Naive thymus-derived CD8-positive, alpha-beta T cell (primary cell): Measurements from ENCODE around the gene DIP2C. TPM values are rescaled to one million over a fixed set of nuclear protein-coding genes. Genes with fewer than 3 reads are reported as not detected.
"Not testable (repeated sequence)": the region's sequence is repeated elsewhere in the genome, so short reads cannot be mapped to it uniquely, and the experiment has no call there.

Experiments used
- ATAC-seq, 2 donors: fragments of 150-1000 bp; cut with Tn5 transposase in 1 of 2; sonication (Bioruptor Pico), chemical (Tn5 transposase) in 1 of 2; 1 replicate in 1 of 2; 2 replicates in 1 of 2; pipeline ENCODE4 v1.10.0; 2021; ENCODE audit warnings: mild to moderate bottlenecking in 2 of 2, moderate library complexity in 2 of 2
- POLR2A ChIA-PET: fragments of 350-600 bp; sonication (Branson Sonifier 250); formaldehyde crosslinking; loops from one replicate; lab custom pipeline; 2021; ENCODE audit warnings: antibody characterized with exemption; lab: Charles Lee
- DNase-seq, 10 donors: peaks; one replicate each; pipeline versions ENCODE4 v3.0.0 to v3.0.0-alpha.2; 2020 to 2022
- H3K27ac Mint-ChIP-seq, 10 donors: one replicate each; pipeline ENCODE4 v1.8.0; 2020 to 2022; ENCODE audit warnings: mild to moderate bottlenecking in 10 of 10, mixed read lengths in 10 of 10, moderate library complexity in 4 of 10, inconsistent platforms in 1 of 10
- H3K27me3 Mint-ChIP-seq, 5 donors: one replicate each; pipeline ENCODE4 v1.8.0; 2021 to 2022; ENCODE audit warnings: mixed read lengths in 5 of 5
- H3K36me3 Mint-ChIP-seq, 3 donors: one replicate each; pipeline ENCODE4 v1.8.0; 2020 to 2022; ENCODE audit warnings: mixed read lengths in 3 of 3, mild to moderate bottlenecking in 2 of 3, inconsistent platforms in 1 of 3
- H3K4me1 Mint-ChIP-seq, 4 donors: one replicate each; pipeline ENCODE4 v1.8.0; 2021 to 2022; ENCODE audit warnings: mixed read lengths in 4 of 4
- H3K4me3 Mint-ChIP-seq, 10 donors: one replicate each; pipeline ENCODE4 v1.8.0; 2020 to 2022; ENCODE audit warnings: mild to moderate bottlenecking in 10 of 10, mixed read lengths in 10 of 10, moderate library complexity in 6 of 10, inconsistent platforms in 1 of 10
- H3K9me3 Mint-ChIP-seq, 9 donors: one replicate each; pipeline ENCODE4 v1.8.0; 2020 to 2022; ENCODE audit warnings: mixed read lengths in 9 of 9, mild to moderate bottlenecking in 3 of 9, inconsistent platforms in 1 of 9, moderate library complexity in 1 of 9
- polyA plus RNA-seq, 3 donors: library from polyadenylated mRNA; unstranded; fragments of 300-500 nt; fragmentation: Illumina TruSeq; gene quantifications; one replicate each; pipeline ENCODE4 v1.2.3, GENCODE V29; 2021
- total RNA-seq, 8 experiments: library from RNA in 2 of 8; stranded (reverse) in 2 of 8; gene quantifications; one replicate each; pipeline ENCODE4 v1.2.3 and lab custom pipeline; 2021 to 2026

DIP2C gene
- total and polyA plus RNA-seq, 5 experiments from 2014 or later, result 0.32 to 3.9 (median 1.2) TPM

DNA sequence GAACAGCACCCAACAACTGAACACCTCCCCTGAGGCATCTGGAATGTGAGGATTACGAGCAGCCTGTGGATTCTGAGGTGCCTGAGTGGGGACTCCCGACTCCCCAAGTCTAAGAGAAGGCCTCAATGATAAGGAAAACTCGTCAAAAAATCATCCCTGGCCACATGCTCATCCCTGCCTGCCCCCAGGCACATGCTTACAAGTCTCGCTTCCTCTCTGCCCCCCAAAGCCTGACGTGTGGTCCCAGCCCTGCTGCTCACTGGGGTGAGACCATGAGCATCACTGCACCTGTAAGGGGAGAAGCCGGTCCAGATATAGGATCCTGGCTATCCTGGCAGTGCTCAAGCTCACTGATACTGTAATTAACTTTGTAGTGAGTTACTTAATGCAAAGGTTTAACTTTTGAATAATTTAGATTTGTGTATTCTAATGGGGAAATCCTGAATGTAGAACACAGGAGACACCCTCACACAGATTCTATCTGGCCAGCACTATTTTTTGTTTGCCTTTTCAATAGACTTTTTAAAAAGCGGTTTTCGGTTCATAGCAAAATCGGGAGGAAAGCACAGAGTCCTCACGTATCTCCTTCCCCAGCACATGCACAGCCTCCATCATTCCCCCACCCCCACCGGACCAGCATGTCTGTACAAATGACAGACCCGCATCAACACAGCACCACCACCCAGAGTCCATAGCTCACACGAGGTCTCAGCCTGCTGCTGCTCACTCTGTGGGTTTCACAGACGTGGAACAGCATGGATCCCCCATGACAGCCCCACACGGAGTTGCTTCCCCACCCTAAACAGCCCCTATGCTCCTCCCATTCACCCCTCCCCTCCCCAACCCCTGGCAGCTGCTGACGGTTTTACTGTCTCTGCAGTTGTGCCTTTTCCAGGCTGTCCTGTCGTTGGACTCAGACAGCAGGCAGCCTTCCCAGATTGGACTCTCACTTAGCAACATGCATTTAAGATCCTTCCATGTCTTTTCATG is 167.9 kb downstream of the DIP2C start:
- H3K4me3 Mint-ChIP-seq, result no peak overlapping the region
- no peak for ATAC-seq
- H3K9me3 Mint-ChIP-seq, result no peaks in the 10 kb centered on the region
- DNase-seq, result no peak
- H3K27me3 Mint-ChIP-seq, result peaks cover 4 to 18% (median 12%) of the 10 kb centered on the region in 5 donors
- H3K27ac Mint-ChIP-seq, result no peak overlapping the region
- no peaks in the 10 kb centered on the region for H3K36me3 Mint-ChIP-seq
- POLR2A ChIA-PET, result no interaction called here
- H3K4me1 Mint-ChIP-seq, result no peaks in the 10 kb centered on the region

DNA sequence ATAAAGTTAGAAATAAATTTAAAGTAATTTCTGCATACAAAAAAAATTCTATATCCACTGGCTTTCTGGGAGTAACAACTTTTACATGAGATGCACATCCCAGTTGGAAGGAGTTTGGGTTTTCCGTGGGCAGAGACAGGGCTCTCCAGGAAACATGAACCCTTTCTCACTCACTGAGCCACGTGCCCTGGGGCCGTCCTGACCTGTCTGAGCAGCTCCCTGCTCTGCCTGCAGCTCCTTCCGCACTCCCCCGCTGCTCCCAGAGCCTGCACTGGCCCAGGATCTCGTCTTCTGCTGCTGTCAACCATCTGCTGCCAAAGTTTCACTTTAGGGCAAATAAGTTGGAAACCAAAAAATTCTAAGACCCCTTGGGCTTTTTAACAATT is 169.1 kb downstream of the DIP2C start:
- H3K4me3 Mint-ChIP-seq, result no peak overlapping the region
- H3K4me1 Mint-ChIP-seq, result no peaks in the 10 kb centered on the region
- H3K9me3 Mint-ChIP-seq, result no peaks in the 10 kb centered on the region
- H3K27ac Mint-ChIP-seq, result no peak overlapping the region
- no peak for ATAC-seq
- H3K36me3 Mint-ChIP-seq, result no peaks in the 10 kb centered on the region
- POLR2A ChIA-PET, result no interaction called here
- H3K27me3 Mint-ChIP-seq, result peaks cover 4 to 18% (median 11%) of the 10 kb centered on the region in 5 donors
- no peak for DNase-seq

DNA sequence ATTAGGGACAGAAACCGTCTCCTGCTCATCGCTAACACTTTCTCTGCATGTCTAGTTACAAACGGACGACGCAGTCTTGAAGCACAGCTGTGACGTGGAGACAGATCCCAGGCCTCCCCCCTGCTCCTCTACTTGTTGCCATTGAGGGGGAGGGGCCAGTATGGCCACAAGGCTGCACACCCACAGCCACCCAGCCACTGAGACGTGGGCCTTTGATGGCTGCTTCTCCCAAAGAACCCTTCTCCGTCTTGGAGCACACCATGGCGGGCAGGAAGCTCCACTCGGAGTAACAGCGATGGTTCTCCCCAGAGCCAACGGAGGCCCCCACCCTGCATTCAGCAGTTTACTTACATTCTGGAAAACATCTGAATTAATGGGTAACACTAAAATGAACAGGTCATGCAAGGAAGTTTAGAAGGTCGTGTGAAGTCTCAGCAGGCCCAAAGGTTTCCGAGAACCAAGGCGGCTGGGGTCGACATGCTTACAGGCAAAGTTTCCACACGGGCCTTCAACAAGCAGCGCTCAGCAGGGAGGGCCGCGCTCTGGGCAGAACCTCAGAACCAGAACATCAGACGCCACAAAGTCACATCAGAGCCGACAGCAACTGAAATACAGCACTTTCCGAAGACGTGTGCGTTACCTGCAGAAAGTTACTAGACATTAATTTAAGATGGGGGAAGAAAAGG is 169.6 kb downstream of the DIP2C start:
- no peaks in the 10 kb centered on the region for H3K4me1 Mint-ChIP-seq
- no peak for DNase-seq
- peaks cover 4 to 18% (median 9%) of the 10 kb centered on the region in 5 donors for H3K27me3 Mint-ChIP-seq
- H3K27ac Mint-ChIP-seq, result no peak overlapping the region
- no peaks in the 10 kb centered on the region for H3K9me3 Mint-ChIP-seq
- ATAC-seq, result no peak
- H3K4me3 Mint-ChIP-seq, result no peak overlapping the region
- H3K36me3 Mint-ChIP-seq, result no peaks in the 10 kb centered on the region
- POLR2A ChIA-PET, result no interaction called here

DNA sequence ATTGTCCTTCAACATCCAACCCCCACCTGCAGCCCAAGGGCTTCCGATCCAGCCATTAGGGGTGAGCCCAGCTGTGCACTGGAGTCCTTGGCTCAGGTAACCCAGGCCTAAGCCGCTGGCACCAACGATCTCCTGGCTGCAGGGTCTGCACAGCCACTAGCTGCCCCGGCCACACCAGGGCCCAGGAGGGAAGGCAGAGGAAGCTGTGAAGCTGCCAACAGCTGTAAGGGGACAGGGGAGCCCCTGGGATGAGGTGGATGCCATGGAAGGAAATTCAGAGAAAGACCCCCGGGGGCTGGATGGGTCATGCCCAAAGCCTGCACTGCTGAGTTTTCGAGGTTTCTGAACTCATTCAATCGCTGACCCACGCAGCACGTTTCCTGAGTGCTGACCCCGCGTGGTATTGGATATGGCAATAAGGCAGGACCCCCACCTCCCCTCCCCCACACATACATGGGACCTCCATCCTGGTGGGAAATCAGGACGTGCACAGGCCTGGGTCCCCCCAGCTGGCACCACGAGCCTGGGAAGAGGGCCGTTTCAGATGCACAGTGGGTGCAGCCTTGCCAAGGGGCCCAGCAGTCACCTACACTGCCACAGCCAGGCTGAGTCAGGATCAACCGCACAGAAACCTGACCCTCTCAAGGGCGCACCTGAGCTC is 170.3 kb downstream of the DIP2C start:
- DNase-seq (no peak), ATAC-seq (no peak)
- H3K36me3 Mint-ChIP-seq, result no peaks in the 10 kb centered on the region
- no peaks in the 10 kb centered on the region for H3K9me3 Mint-ChIP-seq
- H3K27me3 Mint-ChIP-seq, result peaks cover 4 to 18% (median 9%) of the 10 kb centered on the region in 5 donors
- H3K27ac Mint-ChIP-seq, result no peak overlapping the region
- H3K4me3 Mint-ChIP-seq, result no peak overlapping the region
- POLR2A ChIA-PET, result no interaction called here
- peaks cover 0 to 2% (median 0%) of the 10 kb centered on the region in 4 donors for H3K4me1 Mint-ChIP-seq

DNA sequence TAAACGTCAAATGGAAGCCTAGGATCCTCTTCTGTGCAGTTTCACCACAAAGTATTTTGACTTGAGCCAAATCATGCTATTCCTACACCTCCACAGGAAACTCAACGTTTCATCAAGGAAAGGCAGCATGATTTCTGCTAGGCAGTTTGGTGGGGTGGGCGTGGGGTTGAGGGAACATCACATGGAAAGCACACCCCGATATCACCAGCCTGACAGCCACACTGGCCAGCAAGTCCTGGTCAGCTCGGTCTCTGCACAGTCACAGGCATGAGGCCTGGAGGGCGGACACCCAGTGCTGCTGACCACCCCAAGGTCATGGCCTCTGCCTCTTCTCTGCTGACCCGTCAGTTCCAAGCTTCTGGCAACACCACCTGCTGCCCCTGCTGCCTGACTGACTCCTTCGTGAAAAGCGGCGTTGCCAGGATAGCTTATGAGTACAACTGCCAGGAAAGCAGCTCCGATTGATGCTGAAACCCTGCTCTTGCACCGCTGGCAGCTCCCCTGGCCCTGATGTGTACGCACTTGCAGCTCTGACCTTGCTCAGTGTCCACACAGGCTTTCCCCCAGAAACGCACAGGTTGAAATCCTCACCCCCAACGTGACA is 171.5 kb downstream of the DIP2C start:
- Mint-ChIP-seq H3K36me3 (no peaks in the 10 kb centered on the region), H3K27me3 (peaks cover 4 to 15% (median 8%) of the 10 kb centered on the region in 5 donors), H3K27ac (no peak overlapping the region), H3K4me3 (no peak overlapping the region), H3K4me1 (peaks cover 2 to 11% (median 7%) of the 10 kb centered on the region in 4 donors), H3K9me3 (no peaks in the 10 kb centered on the region)
- no peak for DNase-seq
- POLR2A ChIA-PET, result no interaction called here
- ATAC-seq, result no peak

DNA sequence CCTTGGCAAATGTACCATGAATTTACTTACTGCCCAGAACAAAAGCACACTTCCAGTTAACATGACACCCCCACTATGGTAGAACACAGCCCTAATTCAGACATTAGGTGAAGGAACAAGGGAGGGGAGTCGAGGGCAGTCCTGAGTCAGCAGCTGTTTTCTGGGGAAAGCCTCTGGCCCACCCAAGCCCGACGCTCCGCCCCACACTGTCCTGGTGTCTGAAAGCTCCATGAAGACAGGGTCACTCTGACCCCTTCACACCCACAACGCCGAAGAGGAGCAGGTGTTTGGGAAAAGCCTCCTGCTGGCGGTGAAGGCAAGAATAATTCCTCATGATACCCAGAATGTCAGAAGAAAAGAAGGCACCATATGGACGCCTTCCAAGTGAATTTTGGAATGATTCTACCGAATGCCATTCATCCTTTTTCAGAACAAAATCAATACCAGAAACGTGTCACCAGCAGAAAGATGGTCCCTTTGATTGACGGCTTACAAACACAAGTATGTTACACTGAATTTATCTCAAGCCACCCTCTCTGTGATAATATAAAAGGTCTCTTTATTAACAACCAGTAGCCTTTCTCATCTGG is 172.1 kb downstream of the DIP2C start:
- Mint-ChIP-seq H3K27me3 (peaks cover 0 to 9% (median 4%) of the 10 kb centered on the region in 5 donors), H3K4me3 (no peak overlapping the region), H3K36me3 (no peaks in the 10 kb centered on the region), H3K27ac (peak overlapping the region in 1 of 10 donors; percentile 1), H3K4me1 (peaks cover 2 to 11% (median 7%) of the 10 kb centered on the region in 4 donors), H3K9me3 (no peaks in the 10 kb centered on the region)
- POLR2A ChIA-PET, result no interaction called here
- DNase-seq, result no peak
- ATAC-seq, result no peak

DNA sequence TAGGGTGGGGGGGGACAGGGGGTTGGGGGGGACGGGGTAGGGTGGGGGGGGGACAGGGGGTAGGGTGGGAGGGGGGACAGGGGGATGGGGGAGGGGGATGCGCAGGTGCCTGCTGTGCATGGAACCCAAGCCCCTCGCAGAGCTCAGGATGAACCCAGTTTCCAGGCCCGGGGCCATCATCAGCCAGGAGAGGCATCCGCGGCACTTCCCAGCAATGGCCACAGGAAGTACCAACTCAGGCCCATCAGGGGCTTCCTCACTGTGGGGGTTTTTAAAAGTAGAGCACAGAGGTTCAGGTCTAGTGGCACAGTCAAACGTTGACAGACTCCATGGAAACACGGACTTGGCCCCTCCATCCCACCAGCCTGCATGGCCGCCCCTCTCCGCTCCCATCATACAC is 172.7 kb downstream of the DIP2C start:
- H3K36me3 Mint-ChIP-seq, result no peaks in the 10 kb centered on the region
- peaks cover 0 to 8% (median 3%) of the 10 kb centered on the region in 5 donors for H3K27me3 Mint-ChIP-seq
- no peak overlapping the region for H3K4me3 Mint-ChIP-seq
- POLR2A ChIA-PET, result no interaction called here
- H3K4me1 Mint-ChIP-seq, result peaks cover 2 to 11% (median 7%) of the 10 kb centered on the region in 4 donors
- no peak for DNase-seq
- no peak for ATAC-seq
- H3K27ac Mint-ChIP-seq, result no peak overlapping the region
- no peaks in the 10 kb centered on the region for H3K9me3 Mint-ChIP-seq

DNA sequence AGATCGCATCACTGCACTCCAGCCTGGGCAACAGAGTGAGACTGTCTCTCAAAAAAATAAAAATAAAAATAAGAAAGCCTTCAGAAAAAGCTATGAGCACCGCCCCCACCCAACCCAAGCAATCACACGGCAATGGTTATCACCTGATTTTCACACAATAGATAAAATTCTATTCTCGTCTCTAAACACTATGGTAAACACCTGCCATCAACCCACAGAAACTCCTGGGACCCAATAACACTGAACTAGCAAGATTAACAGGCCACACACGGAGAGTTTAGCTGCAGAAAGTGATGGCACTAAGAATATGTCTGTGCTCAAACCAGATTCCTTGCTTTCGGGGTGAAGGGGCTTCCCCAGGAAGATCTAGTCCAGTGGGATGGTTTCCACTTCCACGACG is 173.8 kb downstream of the DIP2C start:
- DNase-seq (no peak), ATAC-seq (no peak)
- Mint-ChIP-seq H3K36me3 (no peaks in the 10 kb centered on the region), H3K4me3 (no peak overlapping the region), H3K9me3 (no peaks in the 10 kb centered on the region), H3K27me3 (peaks cover 0 to 8% (median 3%) of the 10 kb centered on the region in 5 donors), H3K27ac (no peak overlapping the region), H3K4me1 (peaks cover 7 to 20% (median 16%) of the 10 kb centered on the region in 4 donors)
- POLR2A ChIA-PET, result no interaction called here

DNA sequence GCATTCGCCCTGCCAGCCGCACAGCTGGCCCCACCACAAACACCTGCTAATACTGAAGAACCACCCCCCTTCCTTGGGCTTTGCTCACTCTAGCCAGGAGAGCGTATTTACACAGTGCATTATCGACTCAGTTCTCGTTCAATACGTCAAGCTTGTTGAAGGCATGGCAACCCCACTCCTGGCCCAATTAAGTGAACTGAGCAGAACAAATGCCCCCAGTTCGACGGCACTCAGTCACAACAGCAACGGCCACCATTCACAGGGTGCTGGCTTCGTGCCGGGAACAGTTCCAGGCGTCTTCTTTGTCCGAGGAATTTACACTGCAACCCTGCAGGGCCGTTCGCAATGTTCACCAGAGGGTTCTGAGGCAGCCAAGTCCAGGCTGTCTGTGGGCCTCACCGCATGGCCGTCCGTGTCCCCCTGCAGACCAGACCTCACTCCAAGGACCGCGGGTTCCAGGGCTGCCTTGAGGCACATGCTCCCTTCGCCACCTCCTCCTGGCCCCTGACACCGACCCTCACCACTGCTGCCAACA is 175.3 kb downstream of the DIP2C start:
- Mint-ChIP-seq H3K9me3 (no peaks in the 10 kb centered on the region), H3K27me3 (peaks cover 0 to 8% (median 3%) of the 10 kb centered on the region in 5 donors), H3K36me3 (no peaks in the 10 kb centered on the region), H3K4me3 (peak overlapping the region in 1 of 10 donors; percentile 83), H3K27ac (no peak overlapping the region), H3K4me1 (peaks cover 8 to 21% (median 18%) of the 10 kb centered on the region in 4 donors)
- POLR2A ChIA-PET, result no interaction called here
- no peak for DNase-seq
- no peak for ATAC-seq

DNA sequence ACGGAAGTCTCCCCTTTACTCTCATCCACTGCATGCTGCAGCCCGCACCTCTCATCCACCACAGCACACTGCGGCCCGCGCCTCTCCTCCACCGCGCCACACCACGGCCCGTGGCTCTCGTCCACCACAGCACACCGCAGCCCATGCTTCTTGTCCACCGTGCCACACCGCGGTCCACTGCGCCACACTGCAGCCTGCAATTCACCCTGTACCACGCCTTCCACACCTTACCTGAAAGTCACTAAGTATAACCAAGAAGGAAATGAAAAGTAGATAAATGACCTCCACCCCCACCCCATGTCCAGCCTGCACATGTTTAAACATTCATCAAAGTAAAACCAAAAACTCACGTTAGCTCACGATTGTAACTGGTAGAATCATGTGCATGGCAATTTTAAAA is 176.1 kb downstream of the DIP2C start:
- no peak for DNase-seq
- peaks cover 0 to 4% (median 1%) of the 10 kb centered on the region in 5 donors for H3K27me3 Mint-ChIP-seq
- H3K9me3 Mint-ChIP-seq, result no peaks in the 10 kb centered on the region
- ATAC-seq, result no peak
- H3K27ac Mint-ChIP-seq, result peak overlapping the region in 2 of 10 donors; percentile 28 to 49
- H3K4me3 Mint-ChIP-seq, result peak overlapping the region in 3 of 10 donors; percentile 20 to 83 (median 46)
- no peaks in the 10 kb centered on the region for H3K36me3 Mint-ChIP-seq
- POLR2A ChIA-PET, result no interaction called here
- H3K4me1 Mint-ChIP-seq, result peaks cover 8 to 21% (median 18%) of the 10 kb centered on the region in 4 donors

DNA sequence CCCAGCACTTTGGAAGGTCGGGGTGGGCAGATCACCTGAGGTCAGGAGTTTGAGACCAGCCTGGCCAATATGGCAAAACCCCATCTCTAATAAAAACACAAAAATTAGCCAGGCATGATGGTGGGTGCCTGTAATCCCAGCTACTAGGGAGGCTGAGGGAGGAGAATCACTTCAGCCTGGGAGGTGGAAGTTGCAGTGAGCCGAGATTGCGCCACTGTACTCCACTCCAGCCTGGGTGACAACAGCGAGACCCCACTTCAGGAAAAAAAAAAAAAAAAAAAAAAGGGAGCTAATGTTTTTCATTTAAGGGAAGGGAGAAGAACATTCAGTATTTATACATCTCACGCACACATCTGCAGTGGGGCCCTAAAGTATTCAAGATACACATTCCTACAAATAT is 176.8 kb downstream of the DIP2C start:
- H3K4me3 Mint-ChIP-seq, ATAC-seq, H3K27me3 Mint-ChIP-seq, H3K9me3 Mint-ChIP-seq, POLR2A ChIA-PET, DNase-seq, H3K36me3 Mint-ChIP-seq: not testable (repeated sequence)
- peak overlapping the region in 1 of 10 donors; percentile 24 for H3K27ac Mint-ChIP-seq
- peaks cover 10 to 25% (median 20%) of the 10 kb centered on the region in 4 donors for H3K4me1 Mint-ChIP-seq

DNA sequence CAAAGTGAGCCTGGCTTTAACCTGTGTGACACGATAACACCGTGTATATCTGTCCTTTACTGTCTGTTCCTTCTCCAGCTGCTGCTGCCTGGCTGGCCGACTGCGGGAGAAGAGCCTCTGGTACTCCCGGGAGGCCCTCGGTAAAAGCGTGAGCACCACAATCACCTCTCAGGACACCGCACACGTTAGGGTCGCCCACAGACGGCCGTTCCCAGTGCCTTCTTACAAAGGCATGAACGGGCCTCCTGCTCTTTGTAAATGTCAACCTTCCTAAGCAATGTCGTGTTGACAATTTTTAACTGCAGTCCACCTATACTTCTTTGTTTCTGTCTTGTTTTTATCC is 177.6 kb downstream of the DIP2C start:
- POLR2A ChIA-PET, result no interaction called here
- Mint-ChIP-seq H3K27me3 (peaks cover 0 to 4% (median 3%) of the 10 kb centered on the region in 5 donors), H3K27ac (no peak overlapping the region), H3K4me3 (no peak overlapping the region), H3K4me1 (peaks cover 10 to 25% (median 20%) of the 10 kb centered on the region in 4 donors), H3K36me3 (no peaks in the 10 kb centered on the region), H3K9me3 (no peaks in the 10 kb centered on the region)
- no peak for DNase-seq
- no peak for ATAC-seq
